Activated CD8-positive, alpha-beta T cell treated with anti-CD3 and anti-CD28 coated beads for 36 hours (primary cell): ENCODE measurements around the gene SEPHS1. TPM values are rescaled to one million over a fixed set of nuclear protein-coding genes. Genes with fewer than 3 reads are reported as not detected.
"Not testable (repeated sequence)": the region's sequence is repeated elsewhere in the genome, so short reads cannot be mapped to it uniquely, and the experiment has no call there.

Source experiments
- ATAC-seq: fragments of 200-7000 bp; cut with Tn5 transposase; one replicate; pipeline ENCODE4 v1.10.0; 2021; ENCODE audit warnings: mild to moderate bottlenecking, moderate library complexity
- CTCF ChIA-PET: fragments of 350-600 bp; sonication (Branson Sonifier 250); formaldehyde crosslinking; loops from one replicate; lab custom pipeline; 2021; ENCODE audit warnings: antibody characterized with exemption; lab: Charles Lee
- POLR2A ChIA-PET: fragments of 350-600 bp; sonication (Branson Sonifier 250); formaldehyde crosslinking; loops from one replicate; lab custom pipeline; 2021; ENCODE audit warnings: antibody characterized with exemption; lab: Charles Lee
- DNase-seq: peaks from one replicate; pipeline ENCODE4 v3.0.0-alpha.2; 2020
- H3K27ac Mint-ChIP-seq: one replicate; pipeline ENCODE4 v1.8.0; 2021; ENCODE audit warnings: mild to moderate bottlenecking, mixed read lengths
- H3K27me3 Mint-ChIP-seq: one replicate; pipeline ENCODE4 v1.8.0; 2021; ENCODE audit warnings: mixed read lengths
- H3K36me3 Mint-ChIP-seq: one replicate; pipeline ENCODE4 v1.8.0; 2021; ENCODE audit warnings: low read depth, mixed read lengths
- H3K4me1 Mint-ChIP-seq: one replicate; pipeline ENCODE4 v1.8.0; 2021; ENCODE audit warnings: low read depth, mixed read lengths
- H3K4me3 Mint-ChIP-seq: one replicate; pipeline ENCODE4 v1.8.0; 2021; ENCODE audit warnings: mild to moderate bottlenecking, moderate library complexity, mixed read lengths
- H3K9me3 Mint-ChIP-seq: one replicate; pipeline ENCODE4 v1.8.0; 2021; ENCODE audit warnings: mixed read lengths
- CTCF ChIP-seq: fragments of 200-600 bp; IDR thresholded peaks from one replicate; pipeline ENCODE4 v1.8.0; 2022; ENCODE audit warnings: antibody characterized with exemption, mild to moderate bottlenecking
- intact Hi-C: fragments of 100-400 bp; cut with micrococcal nuclease; formaldehyde crosslinking; loops from one replicate; pipeline ENCODE4 v1.10.0; 2022
- total RNA-seq, 2 experiments: library from RNA; stranded (reverse); gene quantifications; one replicate each; pipeline ENCODE4 v1.2.3, GENCODE V29; 2021

Gene SEPHS1
- total RNA-seq, 2 experiments from 2014 or later, result 61.6 to 66.5 TPM

GRCh38 chr10:13291061-13291460 is 57.0 kb downstream of the SEPHS1 start:
- intact Hi-C loops, result no loop called here
- H3K9me3 Mint-ChIP-seq, result no peaks in the 10 kb centered on the region
- no peak overlapping the region for H3K27ac Mint-ChIP-seq
- H3K36me3 Mint-ChIP-seq, result peaks cover 13% of the 10 kb centered on the region
- ChIA-PET CTCF (no interaction called here), POLR2A (no interaction called here)
- ATAC-seq (no peak), DNase-seq (no peak)
- no peak for TF ChIP-seq CTCF
- H3K4me3 Mint-ChIP-seq, result no peak overlapping the region
- H3K4me1 Mint-ChIP-seq, result peaks cover 3% of the 10 kb centered on the region
- no peaks in the 10 kb centered on the region for H3K27me3 Mint-ChIP-seq

- CTCF ChIA-PET, result interaction anchor here (1.0 kb wide), 1 partner anchor 20 kb away, joined by 5 read pairs; no protein-coding TSS in a partner anchor
- DNase-seq, result no peak
- no peaks in the 10 kb centered on the region for H3K9me3 Mint-ChIP-seq
- no peak for TF ChIP-seq CTCF
- ATAC-seq, result no peak
- no peak overlapping the region for H3K4me3 Mint-ChIP-seq
- H3K27ac Mint-ChIP-seq, result no peak overlapping the region
- peaks cover 7% of the 10 kb centered on the region for H3K36me3 Mint-ChIP-seq
- H3K27me3 Mint-ChIP-seq, result no peaks in the 10 kb centered on the region
- POLR2A ChIA-PET, result interaction anchor here (0.7 kb wide), 1 partner anchor 16 kb away, joined by 3 read pairs; the partner anchor contains the start of gene PHYH
- peaks cover 6% of the 10 kb centered on the region for H3K4me1 Mint-ChIP-seq
- intact Hi-C loops, result no loop called here
These were observed 64.0 kb downstream of the SEPHS1 start for GRCh38 chr10:13284050-13284449.

- DNase-seq, POLR2A ChIA-PET, H3K27me3 Mint-ChIP-seq, CTCF ChIA-PET, H3K36me3 Mint-ChIP-seq, H3K9me3 Mint-ChIP-seq, H3K27ac Mint-ChIP-seq, intact Hi-C loops, H3K4me1 Mint-ChIP-seq, ATAC-seq, H3K4me3 Mint-ChIP-seq: not testable (repeated sequence)
These were observed 65.7 kb downstream of the SEPHS1 start for GRCh38 chr10:13282348-13282747.

GRCh38 chr10:13276749-13277365 is 71.2 kb downstream of the SEPHS1 start:
- Mint-ChIP-seq H3K27me3 (no peaks in the 10 kb centered on the region), H3K9me3 (no peaks in the 10 kb centered on the region), H3K27ac (no peak overlapping the region), H3K4me1 (peaks cover 2% of the 10 kb centered on the region), H3K4me3 (no peak overlapping the region), H3K36me3 (peaks cover 3% of the 10 kb centered on the region)
- POLR2A ChIA-PET, result no interaction called here
- DNase-seq (no peak), ATAC-seq (no peak)
- CTCF ChIA-PET, result interaction anchor here (0.9 kb wide), 1 partner anchor 9 kb away, joined by 3 read pairs; no protein-coding TSS in a partner anchor
- intact Hi-C loops, result no loop called here
- no peak for TF ChIP-seq CTCF

GRCh38 chr10:13276146-13276545 is 71.9 kb downstream of the SEPHS1 start:
- ATAC-seq, POLR2A ChIA-PET, H3K36me3 Mint-ChIP-seq, H3K9me3 Mint-ChIP-seq, H3K27ac Mint-ChIP-seq, H3K27me3 Mint-ChIP-seq, H3K4me1 Mint-ChIP-seq, H3K4me3 Mint-ChIP-seq, intact Hi-C loops, DNase-seq: not testable (repeated sequence)
- CTCF ChIA-PET, result interaction anchor here (0.9 to 1.0 kb wide), 2 partner anchors 9 to 115 kb away, joined by 3 to 4 read pairs; partner anchors contain the start of gene MCM10

GRCh38 chr10:13272164-13272571 is 75.9 kb downstream of the SEPHS1 start:
- ATAC-seq, result no peak
- Mint-ChIP-seq H3K4me3 (no peak overlapping the region), H3K27ac (no peak overlapping the region), H3K27me3 (no peaks in the 10 kb centered on the region), H3K36me3 (no peaks in the 10 kb centered on the region), H3K9me3 (no peaks in the 10 kb centered on the region), H3K4me1 (peaks cover 8% of the 10 kb centered on the region)
- POLR2A ChIA-PET, result interaction anchor here (1.2 kb wide), 1 partner anchor 27 kb away, joined by 3 read pairs; the partner anchor contains the start of gene PHYH
- TF ChIP-seq CTCF, result no peak
- CTCF ChIA-PET, result interaction anchor here (0.6 to 2.1 kb wide), 7 partner anchors 8 to 169 kb away, joined by 3 to 11 read pairs (median 3); partner anchors contain the start of gene PHYH
- intact Hi-C loops, result no loop called here
- no peak for DNase-seq
